ENCODE measurements around the gene METTL6.
"Not testable (repeated sequence)": the region's sequence is repeated elsewhere in the genome, so short reads cannot be mapped to it uniquely, and the experiment has no call there.

Gene METTL6

GRCh38 chr3:15403495-15403894 is 23.8 kb downstream of the METTL6 start:
- no peak for DNase-seq

- DNase-seq: no peak
Measured at GRCh38 chr3:15401936-15402335, 25.4 kb downstream of the METTL6 start.

- no peak for DNase-seq
Measured at GRCh38 chr3:15399970-15400369, 27.4 kb downstream of the METTL6 start.

- not testable (repeated sequence) for DNase-seq
Measured at GRCh38 chr3:15398731-15399133, 28.6 kb downstream of the METTL6 start.

GRCh38 chr3:15393252-15393651 is 34.1 kb downstream of the METTL6 start:
- DNase-seq: not testable (repeated sequence)

GRCh38 chr3:15391007-15391406 is 36.3 kb downstream of the METTL6 start:
- DNase-seq: no peak

- no peak for DNase-seq
Measured at GRCh38 chr3:15390460-15390859, 36.9 kb downstream of the METTL6 start.

- DNase-seq: not testable (repeated sequence)
Measured at GRCh38 chr3:15388335-15388734, 39.0 kb downstream of the METTL6 start.

- DNase-seq: no peak
Measured at GRCh38 chr3:15387735-15388134, 39.6 kb downstream of the METTL6 start.

GRCh38 chr3:15387171-15387581 is 40.2 kb downstream of the METTL6 start:
- no peak for DNase-seq

GRCh38 chr3:15386654-15386955 is 40.7 kb downstream of the METTL6 start:
- DNase-seq: peak; percentile 42 to 44

GRCh38 chr3:15385901-15386653 is 41.3 kb downstream of the METTL6 start:
- no peak for DNase-seq

- not testable (repeated sequence) for DNase-seq
Measured at GRCh38 chr3:15385238-15385695, 42.1 kb downstream of the METTL6 start.

- DNase-seq: no peak
Measured at GRCh38 chr3:15384510-15385237, 42.7 kb downstream of the METTL6 start.

- peak in 1 of 2 donors; percentile 32 for DNase-seq
Measured at GRCh38 chr3:15382405-15382923, 44.9 kb downstream of the METTL6 start.

- no peak for DNase-seq
Measured at GRCh38 chr3:15380980-15381890, 46.1 kb downstream of the METTL6 start.

- peak; percentile 95 to 99 for DNase-seq
Measured at GRCh38 chr3:15377961-15378791, 49.2 kb downstream of the METTL6 start.

- DNase-seq: no peak
Measured at GRCh38 chr3:15375461-15376000, 51.8 kb downstream of the METTL6 start.

GRCh38 chr3:15372918-15373317 is 54.4 kb downstream of the METTL6 start:
- no peak for DNase-seq

- no peak for DNase-seq
Measured at GRCh38 chr3:15368561-15369135, 58.7 kb downstream of the METTL6 start.

- no peak for DNase-seq
Measured at GRCh38 chr3:15367059-15367458, 60.3 kb downstream of the METTL6 start.
